ENCODE results near the gene FXYD6.
"Not testable (repeated sequence)": the region's sequence is repeated elsewhere in the genome, so short reads cannot be mapped to it uniquely, and the experiment has no call there.

Gene FXYD6

GRCh38 chr11:117876341-117877119 is at the start of gene FXYD6:
TSS of gene FXYD6 (minus strand) at chr11:117876658. CDS start at chr11:117842776, 33,882 bp downstream.
- Mint-ChIP-seq H3K36me3 (peaks cover 2% of the 10 kb centered on the region), H3K27me3 (peaks cover 32% of the 10 kb centered on the region)

GRCh38 chr11:117926166-117926565 is 49.7 kb upstream of the FXYD6 start:
- not testable (repeated sequence) for H3K4me3 Mint-ChIP-seq, H3K9me3 Mint-ChIP-seq, H3K27me3 Mint-ChIP-seq, H3K36me3 Mint-ChIP-seq, H3K27ac Mint-ChIP-seq
- H3K4me1 Mint-ChIP-seq = peaks cover 30% of the 10 kb centered on the region

More at GRCh38 chr11:117876341-117877119, at the start of gene FXYD6:
- Mint-ChIP-seq H3K4me1 (peaks cover 24% of the 10 kb centered on the region), H3K9me3 (no peaks in the 10 kb centered on the region), H3K27ac (no peak within 1 kb of the TSS), H3K4me3 (peak within 1 kb of the TSS; percentile 72)

GRCh38 chr11:117925198-117925925 is 48.9 kb upstream of the FXYD6 start:
- no peaks in the 10 kb centered on the region for H3K36me3 Mint-ChIP-seq
- H3K4me3 Mint-ChIP-seq = no peak overlapping the region
- no peaks in the 10 kb centered on the region for H3K27me3 Mint-ChIP-seq
- H3K4me1 Mint-ChIP-seq = peaks cover 22% of the 10 kb centered on the region
- H3K9me3 Mint-ChIP-seq = no peaks in the 10 kb centered on the region
- no peak overlapping the region for H3K27ac Mint-ChIP-seq

- Mint-ChIP-seq H3K4me3 (no peak overlapping the region), H3K9me3 (no peaks in the 10 kb centered on the region), H3K27ac (no peak overlapping the region), H3K27me3 (no peaks in the 10 kb centered on the region), H3K36me3 (no peaks in the 10 kb centered on the region), H3K4me1 (peaks cover 16% of the 10 kb centered on the region)
Measured at GRCh38 chr11:117924631-117925170, 48.2 kb upstream of the FXYD6 start.

- H3K4me1 Mint-ChIP-seq = peaks cover 9% of the 10 kb centered on the region
- H3K4me3 Mint-ChIP-seq = no peak overlapping the region
- H3K27me3 Mint-ChIP-seq = no peaks in the 10 kb centered on the region
- H3K27ac Mint-ChIP-seq = no peak overlapping the region
- no peaks in the 10 kb centered on the region for H3K9me3 Mint-ChIP-seq
- no peaks in the 10 kb centered on the region for H3K36me3 Mint-ChIP-seq
Measured at GRCh38 chr11:117923773-117924172, 47.3 kb upstream of the FXYD6 start.

- no peaks in the 10 kb centered on the region for H3K9me3 Mint-ChIP-seq
- H3K27ac Mint-ChIP-seq = no peak overlapping the region
- H3K36me3 Mint-ChIP-seq = no peaks in the 10 kb centered on the region
- H3K4me1 Mint-ChIP-seq = peaks cover 4% of the 10 kb centered on the region
- H3K4me3 Mint-ChIP-seq = no peak overlapping the region
- no peaks in the 10 kb centered on the region for H3K27me3 Mint-ChIP-seq
Measured at GRCh38 chr11:117923275-117923674, 46.8 kb upstream of the FXYD6 start.

- Mint-ChIP-seq H3K9me3 (no peaks in the 10 kb centered on the region), H3K27ac (no peak overlapping the region), H3K4me3 (no peak overlapping the region)
Measured at GRCh38 chr11:117921893-117922292, 45.4 kb upstream of the FXYD6 start.

GRCh38 chr11:117921456-117921855 is 45.0 kb upstream of the FXYD6 start:
- no peaks in the 10 kb centered on the region for H3K27me3 Mint-ChIP-seq
- H3K4me1 Mint-ChIP-seq = no peaks in the 10 kb centered on the region
- no peak overlapping the region for H3K4me3 Mint-ChIP-seq
- H3K27ac Mint-ChIP-seq = no peak overlapping the region
- no peaks in the 10 kb centered on the region for H3K9me3 Mint-ChIP-seq
- no peaks in the 10 kb centered on the region for H3K36me3 Mint-ChIP-seq

More at GRCh38 chr11:117921893-117922292, 45.4 kb upstream of the FXYD6 start:
- H3K27me3 Mint-ChIP-seq = no peaks in the 10 kb centered on the region
- no peaks in the 10 kb centered on the region for H3K36me3 Mint-ChIP-seq
- no peaks in the 10 kb centered on the region for H3K4me1 Mint-ChIP-seq

- Mint-ChIP-seq H3K9me3 (no peaks in the 10 kb centered on the region), H3K4me3 (no peak overlapping the region), H3K27ac (no peak overlapping the region)
Measured at GRCh38 chr11:117919781-117920221, 43.3 kb upstream of the FXYD6 start.

GRCh38 chr11:117919341-117919740 is 42.9 kb upstream of the FXYD6 start:
- Mint-ChIP-seq H3K36me3 (no peaks in the 10 kb centered on the region), H3K4me3 (no peak overlapping the region), H3K9me3 (no peaks in the 10 kb centered on the region), H3K27me3 (no peaks in the 10 kb centered on the region), H3K27ac (no peak overlapping the region), H3K4me1 (no peaks in the 10 kb centered on the region)

More at GRCh38 chr11:117919781-117920221, 43.3 kb upstream of the FXYD6 start:
- H3K4me1 Mint-ChIP-seq = no peaks in the 10 kb centered on the region
- no peaks in the 10 kb centered on the region for H3K36me3 Mint-ChIP-seq
- no peaks in the 10 kb centered on the region for H3K27me3 Mint-ChIP-seq

GRCh38 chr11:117918366-117919255 is 42.2 kb upstream of the FXYD6 start:
- Mint-ChIP-seq H3K4me3 (no peak overlapping the region), H3K36me3 (no peaks in the 10 kb centered on the region), H3K9me3 (no peaks in the 10 kb centered on the region), H3K27me3 (no peaks in the 10 kb centered on the region), H3K4me1 (no peaks in the 10 kb centered on the region), H3K27ac (no peak overlapping the region)

- Mint-ChIP-seq H3K9me3 (no peaks in the 10 kb centered on the region), H3K27ac (no peak overlapping the region), H3K27me3 (no peaks in the 10 kb centered on the region), H3K4me3 (no peak overlapping the region), H3K4me1 (no peaks in the 10 kb centered on the region), H3K36me3 (no peaks in the 10 kb centered on the region)
Measured at GRCh38 chr11:117917591-117918151, 41.2 kb upstream of the FXYD6 start.

- no peak overlapping the region for H3K4me3 Mint-ChIP-seq
- H3K27ac Mint-ChIP-seq = no peak overlapping the region
- H3K27me3 Mint-ChIP-seq = no peaks in the 10 kb centered on the region
Measured at GRCh38 chr11:117916956-117917355, 40.5 kb upstream of the FXYD6 start.

GRCh38 chr11:117915672-117916235 is 39.3 kb upstream of the FXYD6 start:
- no peak overlapping the region for H3K4me3 Mint-ChIP-seq
- H3K27ac Mint-ChIP-seq = no peak overlapping the region
- H3K36me3 Mint-ChIP-seq = no peaks in the 10 kb centered on the region
- H3K4me1 Mint-ChIP-seq = no peaks in the 10 kb centered on the region
- H3K27me3 Mint-ChIP-seq = no peaks in the 10 kb centered on the region
- no peaks in the 10 kb centered on the region for H3K9me3 Mint-ChIP-seq

More at GRCh38 chr11:117916956-117917355, 40.5 kb upstream of the FXYD6 start:
- no peaks in the 10 kb centered on the region for H3K36me3 Mint-ChIP-seq
- H3K9me3 Mint-ChIP-seq = no peaks in the 10 kb centered on the region
- H3K4me1 Mint-ChIP-seq = no peaks in the 10 kb centered on the region

All from activated naive CD4-positive, alpha-beta T cell treated with anti-CD3 and anti-CD28 coated beads, Interleukin-2, amount 50 U/mL, for 24 hours (primary cell).